Ishikawa (cell line): Measurements from ENCODE around the gene KAT14.
A peak's percentile ranks its signal among the peaks of the same experiment; 100 is the strongest.

ENCODE experiments used
- CEBPB ChIP-seq: IDR thresholded peaks from 2 replicates; pipeline ENCODE4 v1.6.1; 2012
- CREB1 ChIP-seq: IDR thresholded peaks from 2 replicates; pipeline ENCODE4 v1.6.1; 2012; ENCODE audit warnings: low read depth
- EGR1 ChIP-seq: IDR thresholded peaks from 2 replicates; pipeline ENCODE4 v1.6.1; 2012
- EP300 ChIP-seq: IDR thresholded peaks from 2 replicates; pipeline ENCODE4 v1.6.1; 2012; ENCODE audit warnings: borderline replicate concordance
- FOXM1 ChIP-seq: IDR thresholded peaks from 2 replicates; pipeline ENCODE4 v1.6.1; 2012; ENCODE audit warnings: low read depth, borderline replicate concordance
- MAX ChIP-seq: IDR thresholded peaks from 2 replicates; pipeline ENCODE4 v1.6.1; 2012
- NFIC ChIP-seq: IDR thresholded peaks from 2 replicates; pipeline ENCODE4 v1.6.1; 2012
- RAD21 ChIP-seq: IDR thresholded peaks from 2 replicates; pipeline ENCODE4 v1.6.1; 2012; ENCODE audit warnings: low read depth
- REST ChIP-seq: IDR thresholded peaks from 2 replicates; pipeline ENCODE4 v1.6.1; 2012; ENCODE audit warnings: low read depth, mild to moderate bottlenecking
- TAF1 ChIP-seq: IDR thresholded peaks from 2 replicates; pipeline ENCODE4 v1.6.1; 2012; ENCODE audit warnings: low read depth, mild to moderate bottlenecking
- TCF12 ChIP-seq: IDR thresholded peaks from 2 replicates; pipeline ENCODE4 v1.6.1; 2012; ENCODE audit warnings: low read depth
- TEAD4 ChIP-seq: IDR thresholded peaks from 2 replicates; pipeline ENCODE4 v1.6.1; 2012
- USF1 ChIP-seq: IDR thresholded peaks from 2 replicates; pipeline ENCODE4 v1.6.1; 2012
- YY1 ChIP-seq: IDR thresholded peaks from 2 replicates; pipeline ENCODE4 v1.6.1; 2012; ENCODE audit warnings: low read depth
- ZBTB7A ChIP-seq: IDR thresholded peaks from 2 replicates; pipeline ENCODE4 v1.6.1; 2012; ENCODE audit warnings: low read depth

The KAT14 gene

GRCh38 chr20:18103497-18103896 lies 34.2 kb upstream of the KAT14 start:
- TF ChIP-seq YY1, result no peak
- no peak for TF ChIP-seq REST
- TF ChIP-seq FOXM1, result no peak
- no peak for TF ChIP-seq EGR1
- no peak for TF ChIP-seq NFIC
- no peak for TF ChIP-seq TAF1
- TF ChIP-seq RAD21, result no peak
- no peak for TF ChIP-seq TCF12
- TF ChIP-seq USF1, result no peak
- no peak for TF ChIP-seq EP300
- TF ChIP-seq CREB1, result no peak
- TF ChIP-seq CEBPB, result no peak
- TF ChIP-seq ZBTB7A, result no peak
- no peak for TF ChIP-seq MAX
- TF ChIP-seq TEAD4, result no peak

GRCh38 chr20:18108326-18108725 lies 29.3 kb upstream of the KAT14 start:
- TF ChIP-seq RAD21 (no peak), CEBPB (no peak), ZBTB7A (no peak), TCF12 (no peak), YY1 (no peak), USF1 (no peak), EGR1 (no peak), TAF1 (no peak), NFIC (no peak), MAX (no peak), REST (no peak)

- 0 out of 2 replicates have a peak, but pooled peaks have one; percentile 36 for TF ChIP-seq CEBPB
- TF ChIP-seq REST, result no peak
- TF ChIP-seq TAF1, result no peak
- TF ChIP-seq CREB1, result no peak
- TF ChIP-seq EP300, result no peak
Observed at GRCh38 chr20:18132663-18133062, 5.0 kb upstream of the KAT14 start.

GRCh38 chr20:18133962-18134361 lies 3.7 kb upstream of the KAT14 start:
- TF ChIP-seq EP300, result 0 out of 2 replicates have a peak, but pooled peaks have one; percentile 34
- TF ChIP-seq TCF12, result 0 out of 2 replicates have a peak, but pooled peaks have one; percentile 51
- TF ChIP-seq ZBTB7A, result no peak
- peak; percentile 81 for TF ChIP-seq NFIC
- TF ChIP-seq TAF1, result no peak

GRCh38 chr20:18138266-18138582 lies 561 bp downstream of the KAT14 start:
- TF ChIP-seq RAD21 (no peak), TCF12 (no peak), MAX (no peak), FOXM1 (no peak), YY1 (no peak), ZBTB7A (no peak), REST (no peak), CEBPB (no peak), EGR1 (no peak), NFIC (no peak), TEAD4 (no peak)
